ENCODE measurements around the gene PTPRN2.
"Not testable (repeated sequence)": the region's sequence is repeated elsewhere in the genome, so short reads cannot be mapped to it uniquely, and the experiment has no call there.

The PTPRN2 gene

GRCh38 chr7:158389514-158390425 lies 197.9 kb downstream of the PTPRN2 start:
- H3K27ac ChIP-seq (ENCODE audit: low read depth, low read length): no peak overlapping the region
- H3K4me3 ChIP-seq (ENCODE audit: low read depth in 1 of 5, low read length in 5 of 5): no peak overlapping the region
- no peaks in the 10 kb centered on the region for H3K4me1 ChIP-seq (ENCODE audit: control insufficient read depth in 5 of 5, insufficient read depth in 5 of 5, low read length in 5 of 5)
- H3K9ac ChIP-seq (ENCODE audit: low read length in 5 of 5): no peak overlapping the region
- H3K27me3 ChIP-seq (ENCODE audit: control insufficient read depth in 5 of 5, insufficient read depth in 4 of 5, low read length in 5 of 5): peaks cover 6 to 31% (median 27%) of the 10 kb centered on the region in 5 donors
- no peaks in the 10 kb centered on the region for H3K36me3 ChIP-seq (ENCODE audit: control insufficient read depth in 5 of 5, insufficient read depth in 5 of 5, low read length in 5 of 5)
- no peaks in the 10 kb centered on the region for H3K9me3 ChIP-seq (ENCODE audit: control insufficient read depth in 5 of 5, low read length in 5 of 5)

GRCh38 chr7:158388928-158389327 lies 198.7 kb downstream of the PTPRN2 start:
- Histone ChIP-seq H3K4me3 (ENCODE audit: low read depth in 1 of 5, low read length in 5 of 5) (no peak overlapping the region), H3K9ac (ENCODE audit: low read length in 5 of 5) (no peak overlapping the region), H3K36me3 (ENCODE audit: control insufficient read depth in 5 of 5, insufficient read depth in 5 of 5, low read length in 5 of 5) (no peaks in the 10 kb centered on the region), H3K27me3 (ENCODE audit: control insufficient read depth in 5 of 5, insufficient read depth in 4 of 5, low read length in 5 of 5) (peaks cover 6 to 33% (median 25%) of the 10 kb centered on the region in 5 donors), H3K27ac (ENCODE audit: low read depth, low read length) (no peak overlapping the region), H3K9me3 (ENCODE audit: control insufficient read depth in 5 of 5, low read length in 5 of 5) (no peaks in the 10 kb centered on the region), H3K4me1 (ENCODE audit: control insufficient read depth in 5 of 5, insufficient read depth in 5 of 5, low read length in 5 of 5) (no peaks in the 10 kb centered on the region)

- H3K27ac ChIP-seq (ENCODE audit: low read depth, low read length): no peak overlapping the region
- no peaks in the 10 kb centered on the region for H3K36me3 ChIP-seq (ENCODE audit: control insufficient read depth in 5 of 5, insufficient read depth in 5 of 5, low read length in 5 of 5)
- H3K4me3 ChIP-seq (ENCODE audit: low read depth in 1 of 5, low read length in 5 of 5): no peak overlapping the region
- H3K9ac ChIP-seq (ENCODE audit: low read length in 5 of 5): no peak overlapping the region
- H3K27me3 ChIP-seq (ENCODE audit: control insufficient read depth in 5 of 5, insufficient read depth in 4 of 5, low read length in 5 of 5): peaks cover 6 to 34% (median 27%) of the 10 kb centered on the region in 5 donors
- no peaks in the 10 kb centered on the region for H3K9me3 ChIP-seq (ENCODE audit: control insufficient read depth in 5 of 5, low read length in 5 of 5)
- H3K4me1 ChIP-seq (ENCODE audit: control insufficient read depth in 5 of 5, insufficient read depth in 5 of 5, low read length in 5 of 5): no peaks in the 10 kb centered on the region
Measured at GRCh38 chr7:158388072-158388471, 199.6 kb downstream of the PTPRN2 start.

- Histone ChIP-seq H3K9ac (ENCODE audit: low read length in 5 of 5) (no peak overlapping the region), H3K4me1 (ENCODE audit: control insufficient read depth in 5 of 5, insufficient read depth in 5 of 5, low read length in 5 of 5) (no peaks in the 10 kb centered on the region), H3K9me3 (ENCODE audit: control insufficient read depth in 5 of 5, low read length in 5 of 5) (no peaks in the 10 kb centered on the region)
Measured at GRCh38 chr7:158387546-158387891, 200.1 kb downstream of the PTPRN2 start.

GRCh38 chr7:158386866-158387545 lies 200.6 kb downstream of the PTPRN2 start:
- H3K4me3 ChIP-seq (ENCODE audit: low read depth in 1 of 5, low read length in 5 of 5): no peak overlapping the region
- H3K27me3 ChIP-seq (ENCODE audit: control insufficient read depth in 5 of 5, insufficient read depth in 4 of 5, low read length in 5 of 5): peaks cover 6 to 34% (median 24%) of the 10 kb centered on the region in 5 donors
- H3K4me1 ChIP-seq (ENCODE audit: control insufficient read depth in 5 of 5, insufficient read depth in 5 of 5, low read length in 5 of 5): no peaks in the 10 kb centered on the region
- H3K36me3 ChIP-seq (ENCODE audit: control insufficient read depth in 5 of 5, insufficient read depth in 5 of 5, low read length in 5 of 5): no peaks in the 10 kb centered on the region
- no peaks in the 10 kb centered on the region for H3K9me3 ChIP-seq (ENCODE audit: control insufficient read depth in 5 of 5, low read length in 5 of 5)
- no peak overlapping the region for H3K27ac ChIP-seq (ENCODE audit: low read depth, low read length)
- no peak overlapping the region for H3K9ac ChIP-seq (ENCODE audit: low read length in 5 of 5)

More at GRCh38 chr7:158387546-158387891, 200.1 kb downstream of the PTPRN2 start:
- no peaks in the 10 kb centered on the region for H3K36me3 ChIP-seq (ENCODE audit: control insufficient read depth in 5 of 5, insufficient read depth in 5 of 5, low read length in 5 of 5)
- no peak overlapping the region for H3K27ac ChIP-seq (ENCODE audit: low read depth, low read length)
- H3K4me3 ChIP-seq (ENCODE audit: low read depth in 1 of 5, low read length in 5 of 5): no peak overlapping the region
- H3K27me3 ChIP-seq (ENCODE audit: control insufficient read depth in 5 of 5, insufficient read depth in 4 of 5, low read length in 5 of 5): peaks cover 6 to 34% (median 27%) of the 10 kb centered on the region in 5 donors

GRCh38 chr7:158386355-158386618 lies 201.3 kb downstream of the PTPRN2 start:
- H3K4me3 ChIP-seq (ENCODE audit: low read depth in 1 of 5, low read length in 5 of 5): no peak overlapping the region
- H3K27ac ChIP-seq (ENCODE audit: low read depth, low read length): no peak overlapping the region

GRCh38 chr7:158385496-158386354 lies 201.9 kb downstream of the PTPRN2 start:
- H3K9me3 ChIP-seq (ENCODE audit: control insufficient read depth in 5 of 5, low read length in 5 of 5); H3K4me3 ChIP-seq (ENCODE audit: low read depth in 1 of 5, low read length in 5 of 5); H3K27ac ChIP-seq (ENCODE audit: low read depth, low read length); H3K4me1 ChIP-seq (ENCODE audit: control insufficient read depth in 5 of 5, insufficient read depth in 5 of 5, low read length in 5 of 5); H3K36me3 ChIP-seq (ENCODE audit: control insufficient read depth in 5 of 5, insufficient read depth in 5 of 5, low read length in 5 of 5); H3K9ac ChIP-seq (ENCODE audit: low read length in 5 of 5): not testable (repeated sequence)
- H3K27me3 ChIP-seq (ENCODE audit: control insufficient read depth in 5 of 5, insufficient read depth in 4 of 5, low read length in 5 of 5): peaks cover 6 to 30% (median 26%) of the 10 kb centered on the region in 5 donors

More at GRCh38 chr7:158386355-158386618, 201.3 kb downstream of the PTPRN2 start:
- Histone ChIP-seq H3K9me3 (ENCODE audit: control insufficient read depth in 5 of 5, low read length in 5 of 5) (no peaks in the 10 kb centered on the region), H3K4me1 (ENCODE audit: control insufficient read depth in 5 of 5, insufficient read depth in 5 of 5, low read length in 5 of 5) (no peaks in the 10 kb centered on the region), H3K36me3 (ENCODE audit: control insufficient read depth in 5 of 5, insufficient read depth in 5 of 5, low read length in 5 of 5) (no peaks in the 10 kb centered on the region), H3K9ac (ENCODE audit: low read length in 5 of 5) (no peak overlapping the region), H3K27me3 (ENCODE audit: control insufficient read depth in 5 of 5, insufficient read depth in 4 of 5, low read length in 5 of 5) (peaks cover 6 to 30% (median 26%) of the 10 kb centered on the region in 5 donors)

- Histone ChIP-seq H3K36me3 (ENCODE audit: control insufficient read depth in 5 of 5, insufficient read depth in 5 of 5, low read length in 5 of 5) (no peaks in the 10 kb centered on the region), H3K4me1 (ENCODE audit: control insufficient read depth in 5 of 5, insufficient read depth in 5 of 5, low read length in 5 of 5) (no peaks in the 10 kb centered on the region), H3K27ac (ENCODE audit: low read depth, low read length) (no peak overlapping the region), H3K27me3 (ENCODE audit: control insufficient read depth in 5 of 5, insufficient read depth in 4 of 5, low read length in 5 of 5) (peaks cover 6 to 26% (median 22%) of the 10 kb centered on the region in 5 donors), H3K4me3 (ENCODE audit: low read depth in 1 of 5, low read length in 5 of 5) (no peak overlapping the region), H3K9me3 (ENCODE audit: control insufficient read depth in 5 of 5, low read length in 5 of 5) (peaks cover 0 to 6% (median 0%) of the 10 kb centered on the region in 5 donors), H3K9ac (ENCODE audit: low read length in 5 of 5) (no peak overlapping the region)
Measured at GRCh38 chr7:158384746-158385145, 202.9 kb downstream of the PTPRN2 start.

- peaks cover 6 to 28% (median 20%) of the 10 kb centered on the region in 5 donors for H3K27me3 ChIP-seq (ENCODE audit: control insufficient read depth in 5 of 5, insufficient read depth in 4 of 5, low read length in 5 of 5)
- no peak overlapping the region for H3K4me3 ChIP-seq (ENCODE audit: low read depth in 1 of 5, low read length in 5 of 5)
- H3K9me3 ChIP-seq (ENCODE audit: control insufficient read depth in 5 of 5, low read length in 5 of 5): peaks cover 0 to 6% (median 0%) of the 10 kb centered on the region in 5 donors
- H3K27ac ChIP-seq (ENCODE audit: low read depth, low read length): no peak overlapping the region
- no peaks in the 10 kb centered on the region for H3K4me1 ChIP-seq (ENCODE audit: control insufficient read depth in 5 of 5, insufficient read depth in 5 of 5, low read length in 5 of 5)
- H3K36me3 ChIP-seq (ENCODE audit: control insufficient read depth in 5 of 5, insufficient read depth in 5 of 5, low read length in 5 of 5): no peaks in the 10 kb centered on the region
- no peak overlapping the region for H3K9ac ChIP-seq (ENCODE audit: low read length in 5 of 5)
Measured at GRCh38 chr7:158383665-158384064, 204.0 kb downstream of the PTPRN2 start.
